K562 (cell line): ENCODE results near the gene RBL1.

Experiments used
- BRD4 ChIP-seq: fragments of 200-600 bp; sonication (generic); IDR thresholded peaks from 2 replicates; pipeline ENCODE4 v1.6.1; 2017; ENCODE audit warnings: inconsistent platforms
- CREB1 ChIP-seq, 2 experiments: sonication (generic) in 1 of 2; formaldehyde crosslinking in 1 of 2; IDR thresholded peaks; 2 replicates each; pipeline versions ENCODE4 v1.6.1 to v1.8.0; 2012 to 2022; ENCODE audit warnings: inconsistent platforms in 1 of 2, mild to moderate bottlenecking in 1 of 2, missing genetic modification reagents in 1 of 2, moderate library complexity in 1 of 2
- FOXM1 ChIP-seq, 2 experiments: fragments of 450-650 bp in 1 of 2; sonication (generic) in 1 of 2; formaldehyde crosslinking in 1 of 2; IDR thresholded peaks; 2 replicates each; pipeline versions ENCODE4 v1.6.1 to v1.9.0; 2017 to 2022; ENCODE audit warnings: low read depth in 2 of 2, mild to moderate bottlenecking in 2 of 2, missing genetic modification reagents in 1 of 2, moderate library complexity in 1 of 2
- MAX ChIP-seq: sonication (generic); formaldehyde crosslinking; IDR thresholded peaks from 2 replicates; pipeline ENCODE4 v1.9.0; 2022; ENCODE audit warnings: mild to moderate bottlenecking, missing genetic modification reagents
- MYNN ChIP-seq, 2 experiments: sonication (generic); formaldehyde crosslinking in 1 of 2; IDR thresholded peaks; 2 replicates each; pipeline versions ENCODE4 v1.5.0 to v1.6.1; 2016 to 2020; ENCODE audit warnings: antibody characterized with exemption in 1 of 2, missing genetic modification reagents in 1 of 2
- PHB ChIP-seq: fragments of 250-450 bp; sonication (Bioruptor Pico); IDR thresholded peaks from 2 replicates; pipeline ENCODE4 v1.5.0; 2021
- PRPF4 ChIP-seq: fragments of 200-400 bp; formaldehyde crosslinking; IDR thresholded peaks from one replicate; pipeline ENCODE4 v1.6.1; 2017; ENCODE audit warnings: low read length, low read depth, mild to moderate bottlenecking; ENCODE audit not compliant: insufficient read depth, poor library complexity, severe bottlenecking
- SRSF7 ChIP-seq: fragments of 200-400 bp; formaldehyde crosslinking; optimal IDR thresholded peaks from 2 replicates; pipeline ENCODE3; 2017; ENCODE audit warnings: mild to moderate bottlenecking, low read depth, low read length
- TEAD4 ChIP-seq, 2 experiments: sonication (generic) in 1 of 2; formaldehyde crosslinking in 1 of 2; IDR thresholded peaks; 2 replicates each; pipeline versions ENCODE4 v1.6.1 to v1.8.0; 2012 to 2022; ENCODE audit warnings: borderline replicate concordance in 1 of 2, inconsistent platforms in 1 of 2, low read length in 1 of 2, mild to moderate bottlenecking in 1 of 2, missing genetic modification reagents in 1 of 2
- YY1 ChIP-seq, 3 experiments: IDR thresholded peaks; 2 replicates each; pipeline ENCODE4 v1.6.1; 2011; ENCODE audit warnings: low read length in 2 of 3, mild to moderate bottlenecking in 2 of 3, moderate library complexity in 2 of 3, borderline replicate concordance in 1 of 3, control low read depth in 1 of 3, low read depth in 1 of 3; ENCODE audit not compliant: insufficient read depth in 3 of 3, insufficient replicate concordance in 2 of 3, control insufficient read depth in 1 of 3, insufficient read length in 1 of 3; ENCODE audit errors: extremely low read depth in 1 of 3
- ZBTB17 ChIP-seq: fragments of 450-650 bp; formaldehyde crosslinking; IDR thresholded peaks from 2 replicates; pipeline ENCODE4 v1.4.0; 2020; ENCODE audit warnings: mild to moderate bottlenecking
- ZNF586 ChIP-seq: fragments of 450-650 bp; formaldehyde crosslinking; conservative IDR thresholded peaks from 2 replicates; pipeline ENCODE4 v1.4.0; 2020; ENCODE audit warnings: mild to moderate bottlenecking, moderate library complexity
- ZNF589 ChIP-seq: fragments of 200-800 bp; sonication (Bioruptor generic); IDR thresholded peaks from 2 replicates; pipeline ENCODE4 v1.6.1; 2016; ENCODE audit warnings: low read depth, missing genetic modification characterization, missing compliant biosample characterization
- ZNF76 ChIP-seq: fragments of 250-450 bp; sonication (Bioruptor Pico); IDR thresholded peaks from 2 replicates; pipeline ENCODE4 v1.4.0; 2020; ENCODE audit warnings: mild to moderate bottlenecking, moderate library complexity, borderline replicate concordance

GRCh38 chr20:36971103-36971502, 124.7 kb downstream of the RBL1 start:
- TF ChIP-seq ZNF76 (CRISPR knock-in tag), result no peak
- no peak for TF ChIP-seq FOXM1 (IDR thresholded peaks at IDR 0.05; ENCODE audit: low read depth)
- TF ChIP-seq FOXM1 (CRISPR knock-in tag; IDR thresholded peaks at IDR 0.05; ENCODE audit: low read depth), result no peak
- no peak for TF ChIP-seq MYNN (IDR thresholded peaks at IDR 0.05)
- no peak for TF ChIP-seq MYNN (CRISPR knock-in tag; IDR thresholded peaks at IDR 0.05)
- TF ChIP-seq ZNF589 (CRISPR knock-in tag), result no peak
- TF ChIP-seq TEAD4 (IDR thresholded peaks at IDR 0.05; ENCODE audit: low read length), result no peak
- TF ChIP-seq TEAD4 (CRISPR knock-in tag; IDR thresholded peaks at IDR 0.05; ENCODE audit: borderline replicate concordance), result no peak
- TF ChIP-seq YY1 (IDR thresholded peaks at IDR 0.05; ENCODE audit: borderline replicate concordance in 1 of 3, control insufficient read depth in 1 of 3, extremely low read depth in 1 of 3, insufficient read depth in 3 of 3, insufficient read length in 1 of 3, insufficient replicate concordance in 2 of 3, low read depth in 1 of 3, low read length in 2 of 3), result no peak
- TF ChIP-seq ZBTB17 (CRISPR knock-in tag), result no peak
- no peak for TF ChIP-seq ZNF586 (CRISPR knock-in tag)
- TF ChIP-seq CREB1 (IDR thresholded peaks at IDR 0.05), result no peak
- TF ChIP-seq CREB1 (CRISPR knock-in tag; IDR thresholded peaks at IDR 0.05), result no peak
- TF ChIP-seq MAX, result no peak
- no peak for TF ChIP-seq SRSF7
- TF ChIP-seq BRD4, result no peak
- TF ChIP-seq PHB (CRISPR knock-in tag), result no peak
- no peak for TF ChIP-seq PRPF4
